Fibroblast of skin of left biceps (primary cell): ENCODE measurements around the gene EPSTI1.
"Not testable (repeated sequence)": the region's sequence is repeated elsewhere in the genome, so short reads cannot be mapped to it uniquely, and the experiment has no call there.

Source experiments
- DNase-seq, 2 experiments: peaks; one replicate each; pipeline ENCODE4 v3.0.0-alpha.2; 2013; ENCODE audit warnings: low read depth in 2 of 2

The EPSTI1 gene

GRCh38 chr13:42894765-42895243 lies 97.2 kb downstream of the EPSTI1 start:
- peak; percentile 60 to 75 for DNase-seq

GRCh38 chr13:42893214-42893671 lies 98.8 kb downstream of the EPSTI1 start:
- peak; percentile 88 to 89 for DNase-seq

- peak in 1 of 2 experiments; percentile 25 for DNase-seq
These were observed 99.3 kb downstream of the EPSTI1 start for GRCh38 chr13:42892760-42893159.

GRCh38 chr13:42891591-42891990 lies 100.5 kb downstream of the EPSTI1 start:
- no peak for DNase-seq

- no peak for DNase-seq
These were observed 106.7 kb downstream of the EPSTI1 start for GRCh38 chr13:42885325-42885724.

- peak in 1 of 2 experiments; percentile 45 for DNase-seq
These were observed 108.1 kb downstream of the EPSTI1 start for GRCh38 chr13:42883771-42884467.

- DNase-seq: no peak
These were observed 108.9 kb downstream of the EPSTI1 start for GRCh38 chr13:42883142-42883541.

- DNase-seq: no peak
These were observed 111.9 kb downstream of the EPSTI1 start for GRCh38 chr13:42880056-42880605.

GRCh38 chr13:42878721-42879120 lies 113.3 kb downstream of the EPSTI1 start:
- peak; percentile 60 to 69 for DNase-seq

GRCh38 chr13:42876887-42877545 lies 115.0 kb downstream of the EPSTI1 start:
- no peak for DNase-seq

- no peak for DNase-seq
These were observed 115.7 kb downstream of the EPSTI1 start for GRCh38 chr13:42876270-42876714.

GRCh38 chr13:42875475-42876269 lies 116.4 kb downstream of the EPSTI1 start:
- DNase-seq: peak in 1 of 2 experiments; percentile 48

- DNase-seq: no peak
These were observed 117.8 kb downstream of the EPSTI1 start for GRCh38 chr13:42874221-42874620.

- peak in 1 of 2 experiments; percentile 49 for DNase-seq
These were observed 119.0 kb downstream of the EPSTI1 start for GRCh38 chr13:42873081-42873480.

- no peak for DNase-seq
These were observed 124.8 kb downstream of the EPSTI1 start for GRCh38 chr13:42867232-42867631.

- no peak for DNase-seq
These were observed 126.3 kb downstream of the EPSTI1 start for GRCh38 chr13:42865768-42866102.

- no peak for DNase-seq
These were observed 126.9 kb downstream of the EPSTI1 start for GRCh38 chr13:42864952-42865767.

GRCh38 chr13:42862370-42862769 lies 129.7 kb downstream of the EPSTI1 start:
- DNase-seq: not testable (repeated sequence)

- no peak for DNase-seq
These were observed 131.6 kb downstream of the EPSTI1 start for GRCh38 chr13:42860485-42860884.

- no peak for DNase-seq
These were observed 132.3 kb downstream of the EPSTI1 start for GRCh38 chr13:42859760-42860159.

- DNase-seq: no peak
These were observed 136.6 kb downstream of the EPSTI1 start for GRCh38 chr13:42855410-42855809.
